ENCODE measurements around the gene TMEM225B. TPM values are rescaled to one million over a fixed set of nuclear protein-coding genes. Genes with fewer than 3 reads are reported as not detected.

The TMEM225B gene
- total RNA-seq, 2 donors from 2014 or later: 23.5 TPM; not detected in 1

DNA sequence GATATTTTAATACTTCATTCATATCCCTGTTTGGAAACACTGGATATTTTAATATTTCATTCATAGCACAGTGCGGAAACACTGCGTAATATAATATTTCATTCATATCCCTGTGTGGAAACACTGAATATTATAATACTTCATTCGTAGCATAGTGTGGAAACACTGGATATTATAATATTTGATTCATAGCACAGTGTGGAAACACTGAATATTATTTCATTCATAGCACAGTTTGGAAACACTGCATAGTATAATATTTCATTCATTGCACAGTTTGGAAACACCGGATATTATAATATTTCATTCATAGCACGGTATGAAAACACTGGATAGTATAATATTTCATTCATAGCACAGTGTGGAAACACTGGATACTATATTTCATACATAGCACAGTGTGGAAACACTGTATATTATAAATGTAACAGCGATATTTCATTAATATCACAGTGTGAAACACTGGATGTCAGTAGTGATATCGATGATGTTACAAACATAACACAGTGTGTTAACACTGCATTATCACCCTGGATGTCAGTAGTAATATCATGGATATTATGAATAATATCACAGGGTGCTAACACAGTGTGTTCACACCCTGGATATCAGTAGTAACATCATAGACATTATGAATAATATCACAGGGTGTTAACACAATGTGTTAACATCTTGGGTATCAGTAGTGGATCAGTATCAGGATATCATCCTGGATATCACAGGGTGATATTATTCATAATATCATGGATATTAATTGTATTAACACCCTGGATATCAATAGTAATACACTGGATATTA is 2.9 kb upstream of the TMEM225B start:
- Histone ChIP-seq H3K36me3 (no peaks in the 10 kb centered on the region), H3K4me1 (replicated peaks) (no peaks in the 10 kb centered on the region), H3K27me3 (replicated peaks; ENCODE audit: insufficient read depth) (no peaks in the 10 kb centered on the region), H3K4me3 (no peak overlapping the region), H3K9me3 (no peaks in the 10 kb centered on the region), H3K27ac (no peak overlapping the region)
- 83% methylated on average over 7 of the region's 7 CpGs for WGBS
- no peak for TF ChIP-seq POLR2A (IDR thresholded peaks at IDR 0.05)
- TF ChIP-seq, protein P1, sequence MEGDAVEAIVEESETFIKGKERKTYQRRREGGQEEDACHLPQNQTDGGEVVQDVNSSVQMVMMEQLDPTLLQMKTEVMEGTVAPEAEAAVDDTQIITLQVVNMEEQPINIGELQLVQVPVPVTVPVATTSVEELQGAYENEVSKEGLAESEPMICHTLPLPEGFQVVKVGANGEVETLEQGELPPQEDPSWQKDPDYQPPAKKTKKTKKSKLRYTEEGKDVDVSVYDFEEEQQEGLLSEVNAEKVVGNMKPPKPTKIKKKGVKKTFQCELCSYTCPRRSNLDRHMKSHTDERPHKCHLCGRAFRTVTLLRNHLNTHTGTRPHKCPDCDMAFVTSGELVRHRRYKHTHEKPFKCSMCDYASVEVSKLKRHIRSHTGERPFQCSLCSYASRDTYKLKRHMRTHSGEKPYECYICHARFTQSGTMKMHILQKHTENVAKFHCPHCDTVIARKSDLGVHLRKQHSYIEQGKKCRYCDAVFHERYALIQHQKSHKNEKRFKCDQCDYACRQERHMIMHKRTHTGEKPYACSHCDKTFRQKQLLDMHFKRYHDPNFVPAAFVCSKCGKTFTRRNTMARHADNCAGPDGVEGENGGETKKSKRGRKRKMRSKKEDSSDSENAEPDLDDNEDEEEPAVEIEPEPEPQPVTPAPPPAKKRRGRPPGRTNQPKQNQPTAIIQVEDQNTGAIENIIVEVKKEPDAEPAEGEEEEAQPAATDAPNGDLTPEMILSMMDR (IDR thresholded peaks at IDR 0.05): no peak
- TF ChIP-seq POLR2AphosphoS5 (IDR thresholded peaks at IDR 0.05): no peak
- intact Hi-C loops (cut with DNase I): no loop called here
- DNase-seq (ENCODE audit: low spot score): no peak

DNA sequence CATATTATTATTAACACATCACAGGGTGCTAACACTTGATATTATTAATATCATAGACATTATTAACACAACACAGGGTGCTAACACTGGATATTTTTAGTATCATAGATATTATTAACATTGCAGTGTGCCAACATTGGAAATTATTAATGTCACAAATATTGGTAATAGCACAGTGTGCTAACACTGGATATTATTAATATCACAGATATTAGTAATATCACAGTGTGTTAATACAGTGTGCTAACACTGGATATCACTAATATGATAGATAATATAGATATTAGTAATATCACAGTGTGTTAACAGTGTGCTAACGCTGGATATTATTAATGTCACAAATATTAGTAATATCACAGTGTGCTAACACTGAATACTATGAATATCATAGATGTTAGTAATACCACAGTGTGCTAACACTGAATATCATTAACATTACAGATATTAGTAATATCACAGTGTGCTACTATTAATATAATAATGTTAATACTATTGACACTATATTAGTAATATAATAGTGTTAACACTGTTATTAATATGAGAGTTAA is 1.6 kb upstream of the TMEM225B start:
- intact Hi-C loops (cut with DNase I): no loop called here
- H3K36me3 ChIP-seq: no peaks in the 10 kb centered on the region
- no peak overlapping the region for H3K27ac ChIP-seq
- TF ChIP-seq POLR2AphosphoS5 (IDR thresholded peaks at IDR 0.05) (no peak), POLR2A (IDR thresholded peaks at IDR 0.05) (no peak)
- TF ChIP-seq, protein P1 (IDR thresholded peaks at IDR 0.05): no peak
- H3K27me3 ChIP-seq (replicated peaks; ENCODE audit: insufficient read depth): no peaks in the 10 kb centered on the region
- H3K4me3 ChIP-seq: no peak overlapping the region
- 87% methylated on average over 1 of the region's 1 CpG for WGBS
- no peaks in the 10 kb centered on the region for H3K9me3 ChIP-seq
- DNase-seq (ENCODE audit: low spot score): no peak
- no peaks in the 10 kb centered on the region for H3K4me1 ChIP-seq (replicated peaks)

DNA sequence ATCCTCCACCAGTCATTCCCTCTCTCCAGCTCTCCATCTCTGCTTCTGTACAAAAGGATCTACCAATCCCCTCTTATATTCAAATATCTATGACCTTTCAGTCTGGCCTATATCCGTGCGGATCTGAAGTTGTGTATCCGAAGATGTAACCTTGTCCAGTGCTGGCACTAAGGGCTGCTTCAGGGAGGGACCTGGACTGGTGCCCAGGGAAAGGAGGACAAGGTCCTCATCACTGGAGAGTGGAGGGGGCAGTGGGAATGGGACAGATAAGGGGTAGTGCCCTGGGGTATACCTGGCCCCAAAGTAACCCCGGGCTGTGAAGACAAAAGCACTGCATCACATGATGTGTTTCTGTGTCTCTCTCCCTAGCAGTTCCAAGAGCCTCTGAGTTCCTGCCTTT is 1.8 kb downstream of the TMEM225B start:
- no peak overlapping the region for H3K27ac ChIP-seq
- 82% methylated on average over 4 of the region's 4 CpGs for WGBS
- H3K9me3 ChIP-seq: no peaks in the 10 kb centered on the region
- H3K4me3 ChIP-seq: no peak overlapping the region
- H3K27me3 ChIP-seq (replicated peaks; ENCODE audit: insufficient read depth): no peaks in the 10 kb centered on the region
- TF ChIP-seq POLR2AphosphoS5 (IDR thresholded peaks at IDR 0.05) (no peak), POLR2A (IDR thresholded peaks at IDR 0.05) (no peak)
- TF ChIP-seq, protein P1 (IDR thresholded peaks at IDR 0.05): no peak
- H3K4me1 ChIP-seq (replicated peaks): no peaks in the 10 kb centered on the region
- intact Hi-C loops (cut with DNase I): no loop called here
- H3K36me3 ChIP-seq: no peaks in the 10 kb centered on the region
- DNase-seq (ENCODE audit: low spot score): no peak

DNA sequence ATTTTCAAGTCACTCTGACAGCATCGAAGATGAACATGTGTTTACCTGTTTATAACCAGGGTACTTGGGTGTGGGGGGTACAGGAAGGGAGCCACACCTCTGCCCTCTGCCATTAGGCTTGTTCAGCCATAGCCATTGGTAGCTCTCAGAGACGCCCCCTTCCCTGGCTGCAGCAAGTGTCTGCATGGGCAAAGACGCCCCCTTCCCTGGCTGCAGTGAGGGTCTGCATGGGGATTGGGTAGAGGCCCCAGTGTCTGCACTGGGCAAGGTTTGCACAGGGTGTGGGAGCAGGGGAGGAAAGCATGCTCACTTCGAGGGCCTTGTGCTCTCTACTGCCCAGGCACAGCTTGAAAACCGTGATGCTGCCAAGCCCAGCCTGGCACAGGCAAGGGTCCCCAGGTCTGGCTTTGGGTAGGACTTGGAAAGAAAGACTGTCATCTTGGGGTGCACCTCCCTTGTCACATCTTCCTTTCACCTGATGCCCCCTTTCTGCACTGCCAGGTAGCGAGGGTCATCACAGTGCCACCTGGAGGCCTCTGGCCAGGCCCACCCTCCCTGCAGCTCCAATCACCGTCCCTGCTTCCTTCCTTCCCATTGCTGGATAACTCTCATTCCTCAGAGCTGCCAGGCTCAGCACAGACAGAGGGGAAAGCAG is 3.7 kb downstream of the TMEM225B start:
- Histone ChIP-seq H3K9me3 (no peaks in the 10 kb centered on the region), H3K4me1 (replicated peaks) (no peaks in the 10 kb centered on the region), H3K36me3 (no peaks in the 10 kb centered on the region), H3K27ac (no peak overlapping the region), H3K27me3 (replicated peaks; ENCODE audit: insufficient read depth) (no peaks in the 10 kb centered on the region), H3K4me3 (no peak overlapping the region)
- DNase-seq (ENCODE audit: low spot score): no peak
- WGBS: 75% methylated on average over 7 of the region's 7 CpGs
- TF ChIP-seq, protein P1 (IDR thresholded peaks at IDR 0.05): no peak
- TF ChIP-seq POLR2A (IDR thresholded peaks at IDR 0.05): no peak
- TF ChIP-seq POLR2AphosphoS5 (IDR thresholded peaks at IDR 0.05): no peak
- intact Hi-C loops (cut with DNase I): no loop called here
